EL (cell line): ENCODE data around the gene IL23R.
"Not testable (repeated sequence)": the region's sequence is repeated elsewhere in the genome, so short reads cannot be mapped to it uniquely, and the experiment has no call there.

ENCODE experiments used
- DNase-seq: peaks from one replicate; pipeline ENCODE4 v3.0.0-alpha.2; 2016

Gene IL23R

DNA sequence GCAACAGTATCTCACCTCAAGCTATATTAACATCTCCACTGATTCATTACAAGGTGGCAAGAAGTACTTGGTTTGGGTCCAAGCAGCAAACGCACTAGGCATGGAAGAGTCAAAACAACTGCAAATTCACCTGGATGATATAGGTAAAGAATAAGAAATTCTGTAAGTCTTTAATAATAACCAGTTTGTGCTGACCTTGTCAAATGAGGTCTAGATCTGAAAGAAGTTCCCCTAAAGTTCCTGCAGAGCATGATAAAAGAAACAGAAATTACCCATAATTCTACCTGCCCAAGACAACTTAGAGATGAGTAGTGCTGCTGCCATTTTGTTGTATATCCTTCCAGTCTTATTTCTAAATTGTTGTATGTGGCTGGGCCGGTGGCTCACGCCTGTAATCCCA lies 34.5 kb downstream of the IL23R start:
- no peak for DNase-seq

DNA sequence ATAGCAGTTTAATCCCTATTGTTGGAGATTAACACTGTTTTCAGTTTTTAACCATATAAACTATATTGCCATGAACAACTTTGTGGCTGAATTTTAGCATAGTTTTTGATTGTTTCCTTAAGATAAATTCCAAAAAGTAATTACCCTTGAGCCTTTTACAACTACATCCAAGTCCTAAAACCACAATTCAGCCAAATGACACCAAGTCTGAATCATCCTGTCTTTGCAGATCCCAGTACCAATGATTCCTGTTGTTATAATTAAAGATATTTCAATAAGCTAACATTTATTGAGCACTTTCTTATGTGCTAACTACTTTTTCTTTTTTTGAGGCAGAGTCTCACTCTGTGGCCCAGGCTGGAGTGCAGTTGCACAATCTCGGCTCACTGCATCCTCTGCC lies 35.6 kb downstream of the IL23R start:
- DNase-seq = peak; percentile 26

DNA sequence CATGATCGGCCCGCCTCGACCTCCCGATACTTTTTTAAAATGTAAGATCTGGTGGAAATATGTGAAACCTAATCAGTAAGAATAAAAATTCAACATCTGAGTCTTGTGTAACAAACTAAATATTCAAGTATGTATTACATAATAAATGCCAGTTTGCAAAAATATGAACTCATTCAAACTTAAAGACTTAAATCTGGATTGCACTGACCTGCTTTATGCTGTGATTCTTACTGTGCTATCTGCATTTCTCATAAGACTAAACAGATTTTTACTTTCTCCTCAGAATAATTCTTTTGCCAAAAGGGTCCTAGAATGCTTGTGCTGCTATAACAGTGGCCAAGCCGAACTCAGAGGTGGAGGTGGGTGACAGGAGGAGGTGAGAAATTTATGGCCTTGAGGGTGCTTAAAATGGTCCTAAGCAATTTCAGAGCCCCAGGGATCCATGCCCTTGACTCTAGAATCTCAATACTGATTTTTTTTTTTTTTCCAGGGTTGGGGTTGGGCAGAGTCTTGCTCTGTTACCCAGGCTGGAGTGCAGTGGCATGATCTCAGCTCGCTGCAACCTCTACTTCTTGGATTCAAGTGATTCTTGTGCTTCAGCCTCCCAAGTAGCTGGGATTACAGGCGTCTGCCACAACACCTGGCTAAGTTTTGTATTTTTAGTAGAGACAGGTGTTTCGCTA lies 38.2 kb downstream of the IL23R start:
- no peak for DNase-seq

DNA sequence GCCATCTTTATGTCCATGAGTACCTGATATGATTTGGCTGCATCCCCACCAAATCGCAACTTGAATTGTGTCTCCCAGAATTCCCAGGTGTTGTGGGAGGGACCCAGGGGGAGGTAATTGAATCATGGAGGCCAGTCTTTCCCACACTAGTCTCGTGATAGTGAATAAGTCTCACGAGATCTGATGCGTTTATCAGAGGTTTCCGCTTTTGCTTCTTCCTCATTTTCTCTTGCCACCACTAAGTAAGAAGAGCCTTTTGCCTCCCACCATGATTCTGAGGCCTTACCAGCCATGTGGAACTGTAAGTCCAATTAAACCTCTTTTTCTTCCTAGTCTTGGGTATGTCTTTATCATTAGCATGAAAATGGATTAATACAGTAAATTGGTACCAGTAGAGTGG lies 41.1 kb downstream of the IL23R start:
- not testable (repeated sequence) for DNase-seq

DNA sequence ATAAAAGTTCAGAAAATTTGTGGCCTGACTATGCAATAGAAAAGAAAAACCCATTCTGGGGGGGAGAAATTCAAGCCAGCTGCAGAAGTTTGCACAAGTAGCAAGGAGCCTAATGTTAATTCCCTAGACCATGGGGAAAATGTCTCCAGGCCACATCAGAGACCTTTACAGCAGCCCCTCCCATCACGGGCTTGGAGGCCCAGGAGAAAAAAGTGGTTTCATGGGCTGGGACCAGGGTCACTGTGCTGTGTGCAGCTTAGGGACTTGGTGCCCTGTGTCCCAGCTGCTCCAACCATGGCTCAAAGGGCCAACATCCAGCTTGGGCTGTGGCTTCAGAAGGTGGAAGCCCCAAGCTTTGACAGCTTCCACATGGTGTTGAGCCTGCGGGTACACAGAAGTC lies 42.0 kb downstream of the IL23R start:
- DNase-seq = no peak

DNA sequence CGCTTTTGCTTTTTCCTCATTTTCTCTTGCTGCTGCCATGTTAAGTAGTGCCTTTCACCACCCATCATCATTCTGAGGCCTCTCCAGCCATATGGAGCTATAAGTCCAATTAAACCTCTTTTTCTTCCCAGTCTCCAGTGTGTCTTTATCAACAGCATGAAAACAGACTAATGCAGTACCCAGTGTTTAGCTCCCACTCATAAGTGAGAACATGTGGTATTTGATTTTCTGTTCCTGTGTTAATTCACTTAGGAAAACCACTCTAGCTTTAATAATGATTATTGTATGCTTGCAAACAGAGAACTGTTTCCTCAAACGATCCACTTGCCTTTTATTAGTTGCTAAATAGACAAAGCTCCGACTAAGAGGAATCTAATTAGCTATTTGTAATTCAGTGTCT lies 43.3 kb downstream of the IL23R start:
- no peak for DNase-seq

DNA sequence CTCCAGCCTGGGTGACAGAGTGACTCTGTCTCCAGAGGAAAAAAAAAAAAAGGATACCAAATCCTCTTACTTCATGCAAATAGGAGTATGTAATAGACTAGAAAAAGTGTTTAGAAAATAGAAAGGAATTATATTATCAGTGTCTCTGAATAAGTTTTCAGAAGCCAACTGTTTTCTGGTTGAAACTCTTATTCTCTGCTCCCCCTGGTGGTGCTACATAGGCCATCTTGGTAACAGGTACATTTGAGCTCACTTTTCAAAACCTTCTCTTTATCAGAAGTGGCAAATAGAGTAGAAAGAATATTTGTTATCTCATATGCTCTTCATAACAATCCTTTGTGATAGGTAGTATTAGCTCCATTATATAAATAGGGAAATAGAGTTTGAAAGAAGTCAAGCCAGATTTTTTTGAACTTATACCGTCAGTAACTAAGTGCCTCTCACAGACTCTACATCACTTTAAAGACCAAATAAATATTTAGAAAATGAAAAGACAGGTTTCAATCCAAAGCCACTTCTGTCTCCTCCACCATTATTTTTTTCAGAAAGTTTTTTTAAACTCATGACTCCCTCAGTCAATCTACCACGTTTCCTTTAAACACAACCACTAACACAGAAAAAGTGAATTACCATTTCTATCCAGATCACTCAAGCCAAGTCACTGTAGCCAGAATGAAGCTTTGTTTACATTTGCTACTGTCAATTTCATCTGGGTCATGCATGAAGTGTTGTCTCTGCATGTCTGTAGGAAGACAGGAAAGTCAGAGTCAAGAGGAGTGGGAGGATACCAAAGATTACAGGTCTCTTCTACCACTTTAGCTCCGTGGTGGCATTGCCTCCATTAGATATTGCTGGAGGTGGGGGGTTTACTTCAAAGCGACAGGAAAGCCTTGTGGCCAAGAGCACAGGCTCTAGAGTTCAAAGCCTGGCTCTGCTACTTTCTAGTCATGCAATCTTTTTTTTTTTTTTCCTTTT lies 45.6 kb downstream of the IL23R start:
- peak; percentile 26 for DNase-seq

DNA sequence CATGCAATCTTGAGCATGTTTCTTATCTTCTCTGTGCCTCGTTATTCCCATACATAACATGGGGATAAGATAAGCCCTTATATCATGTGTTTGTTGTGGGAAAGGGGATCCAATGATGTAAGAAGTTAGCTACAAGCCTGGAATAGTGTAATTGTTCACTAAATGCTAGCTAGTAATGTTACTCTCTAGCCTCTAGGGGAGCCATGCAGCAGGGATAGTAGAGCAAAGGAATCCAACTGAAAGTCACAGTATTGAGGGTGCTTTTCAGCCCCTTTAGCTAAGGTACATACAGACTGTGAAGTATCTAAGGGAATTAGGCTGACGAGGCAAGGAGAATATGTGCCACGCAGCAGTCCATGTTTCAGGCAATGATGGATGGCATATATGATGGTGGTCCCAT lies 46.9 kb downstream of the IL23R start:
- peak; percentile 17 for DNase-seq

DNA sequence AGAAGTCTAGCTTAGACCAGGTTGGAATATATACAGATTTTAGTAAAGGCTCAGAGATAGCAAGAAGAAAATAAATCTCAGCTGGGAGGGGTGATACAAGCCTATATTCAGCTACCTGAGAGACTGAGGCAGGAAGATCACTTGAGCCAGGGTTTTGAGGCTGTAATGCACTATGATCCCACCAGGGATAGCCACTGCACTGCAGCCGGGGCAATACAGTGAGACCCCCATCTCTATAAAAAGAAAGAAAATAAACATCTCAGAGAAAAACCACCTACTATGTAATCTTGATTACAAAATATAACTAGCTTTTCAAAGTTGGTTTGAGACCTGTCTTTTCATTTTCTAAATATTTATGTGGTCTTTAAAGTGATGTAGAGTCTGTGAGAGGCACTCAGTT lies 47.7 kb downstream of the IL23R start:
- DNase-seq = no peak

DNA sequence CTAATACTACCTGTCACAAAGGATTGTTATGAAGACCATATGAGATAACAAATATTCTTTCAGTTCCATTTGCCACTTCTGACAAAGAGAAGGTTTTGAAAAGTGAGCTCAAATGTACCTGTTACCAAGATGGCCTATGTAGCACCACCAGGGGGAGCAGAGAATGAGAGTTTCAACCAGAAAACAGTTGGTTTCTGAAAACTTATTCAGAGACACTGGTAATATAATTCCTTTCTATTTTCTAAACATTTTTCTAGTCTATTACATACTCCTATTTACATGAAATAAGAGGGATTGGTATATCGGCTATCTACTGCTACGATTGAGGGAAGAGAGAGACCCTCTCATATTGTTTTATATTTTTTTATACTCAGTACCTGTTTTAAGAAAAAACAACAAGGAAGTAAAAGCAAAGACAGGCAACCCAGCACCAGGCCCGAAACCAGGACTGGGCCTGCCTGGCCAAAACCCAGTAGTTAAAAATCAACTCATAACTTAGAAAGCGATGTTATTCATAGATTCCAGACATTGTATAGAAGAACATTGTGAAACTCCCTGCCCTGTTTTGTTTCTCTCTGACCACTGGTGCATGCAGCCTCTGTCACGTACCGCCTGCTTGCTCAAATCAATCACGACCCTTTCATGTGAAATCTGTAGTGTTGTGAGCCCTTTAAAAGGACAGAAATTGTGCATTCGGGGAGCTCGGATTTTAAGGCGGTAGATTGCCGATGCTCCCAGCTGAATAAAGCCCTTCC lies 48.3 kb downstream of the IL23R start:
- DNase-seq = peak; percentile 26

DNA sequence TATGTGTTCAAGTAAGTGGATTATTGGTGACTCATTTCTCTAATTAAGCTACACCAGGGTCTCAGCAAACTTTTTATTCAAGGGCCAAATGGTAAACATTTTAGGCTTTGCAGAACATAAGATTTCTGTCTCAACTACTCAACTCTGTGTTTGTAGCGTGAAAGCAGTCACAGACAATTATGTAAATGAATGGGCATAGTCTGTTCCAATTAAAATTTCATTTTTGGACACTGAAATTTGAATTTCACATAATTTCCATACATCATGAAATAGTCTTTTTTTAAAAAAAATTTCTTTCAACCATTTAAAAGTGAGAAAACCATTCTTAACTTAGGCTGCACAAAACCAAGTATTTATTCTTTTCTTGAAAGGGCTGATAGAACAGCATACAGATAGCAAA lies 50.1 kb downstream of the IL23R start:
- DNase-seq = no peak

DNA sequence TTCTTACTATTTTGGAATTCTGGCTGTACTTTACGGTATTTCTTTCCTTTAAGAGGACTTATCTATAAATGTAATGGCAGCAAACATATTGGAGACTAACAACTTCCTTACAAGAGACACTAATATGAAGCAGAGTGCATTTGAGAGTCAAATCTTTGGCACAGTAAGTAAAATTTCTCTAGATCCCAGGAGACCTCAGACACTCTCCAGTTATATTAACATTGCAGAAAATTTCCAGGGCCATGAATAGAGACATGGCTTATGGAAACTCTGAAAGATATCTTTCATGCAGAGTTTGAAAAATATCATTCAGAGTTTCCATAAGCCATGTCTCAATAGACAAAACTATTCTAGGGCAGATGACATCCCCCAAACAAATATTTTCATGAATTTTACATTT lies 51.2 kb downstream of the IL23R start:
- DNase-seq = no peak

DNA sequence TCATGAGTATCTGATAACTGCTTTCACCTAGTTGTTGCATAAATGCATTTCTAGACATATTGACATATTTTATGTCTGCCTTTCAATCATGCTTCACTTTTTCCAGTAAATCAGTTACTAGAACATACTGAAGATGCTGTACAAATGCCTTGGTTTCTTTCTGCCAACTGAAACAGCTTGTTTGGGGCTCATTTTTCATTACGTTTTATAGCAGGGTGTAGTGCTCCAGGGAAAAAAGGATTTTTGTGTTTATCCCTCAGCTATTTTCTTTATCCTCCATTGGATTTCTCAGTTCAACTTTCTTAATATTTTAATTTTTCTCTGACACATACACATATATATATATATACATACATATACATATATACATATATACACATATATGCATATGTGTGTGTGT lies 51.7 kb downstream of the IL23R start:
- DNase-seq = no peak

DNA sequence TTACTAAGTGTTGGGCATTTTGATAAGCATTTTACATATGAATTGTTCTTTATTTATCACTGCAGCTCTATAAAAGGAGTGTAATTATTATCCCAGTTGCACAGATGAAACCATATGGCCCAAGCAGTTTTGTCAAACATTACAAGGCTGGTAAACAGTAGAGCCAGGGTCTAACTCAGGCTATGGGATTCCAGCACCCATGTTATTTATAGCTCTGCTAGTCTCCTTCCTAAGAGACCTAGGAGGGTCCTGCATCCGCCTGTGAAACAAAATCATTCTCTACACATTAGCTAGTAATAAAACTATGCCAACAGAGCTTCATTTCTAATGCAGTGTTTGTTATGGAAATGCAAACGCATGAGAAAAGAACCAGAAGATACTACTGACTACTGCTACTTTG lies 58.6 kb downstream of the IL23R start:
- DNase-seq = no peak

DNA sequence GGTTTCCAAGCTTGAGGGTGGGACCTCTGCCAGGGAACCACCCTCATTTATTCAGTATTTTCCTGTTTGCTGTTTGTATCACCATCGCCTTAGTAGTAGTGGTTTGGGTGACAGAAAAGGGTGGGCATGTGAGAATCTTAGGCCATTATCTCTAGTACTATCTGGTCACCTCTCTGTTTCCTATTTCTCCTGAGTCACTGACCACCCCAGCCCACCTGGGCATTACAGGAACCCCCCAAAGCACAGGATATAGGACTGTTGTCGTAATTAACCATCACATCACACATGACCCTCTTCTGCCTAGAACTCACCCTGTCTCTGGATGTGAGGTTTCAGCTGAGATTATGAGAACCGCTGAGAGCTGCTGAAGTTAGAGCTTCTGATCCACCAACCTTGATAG lies 60.4 kb downstream of the IL23R start:
- no peak for DNase-seq

DNA sequence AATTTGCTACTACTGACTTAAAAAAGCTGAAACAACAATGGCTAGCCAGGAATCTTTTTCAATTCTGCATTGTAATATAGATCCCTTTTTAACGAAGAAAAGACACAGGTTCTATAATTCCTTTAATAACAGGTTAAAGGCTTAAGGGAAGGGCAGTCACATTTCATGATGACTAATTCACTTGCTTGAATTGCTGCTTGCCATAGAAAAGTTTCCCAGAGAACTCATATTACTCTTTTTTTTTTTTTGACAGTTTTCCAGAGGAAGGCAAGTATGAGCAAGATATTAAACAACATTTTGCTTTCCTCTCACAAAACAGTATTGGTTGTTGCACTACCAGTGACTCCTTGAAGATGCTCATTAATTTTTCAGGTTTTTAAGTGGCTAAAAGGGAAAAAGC lies 60.9 kb downstream of the IL23R start:
- no peak for DNase-seq

DNA sequence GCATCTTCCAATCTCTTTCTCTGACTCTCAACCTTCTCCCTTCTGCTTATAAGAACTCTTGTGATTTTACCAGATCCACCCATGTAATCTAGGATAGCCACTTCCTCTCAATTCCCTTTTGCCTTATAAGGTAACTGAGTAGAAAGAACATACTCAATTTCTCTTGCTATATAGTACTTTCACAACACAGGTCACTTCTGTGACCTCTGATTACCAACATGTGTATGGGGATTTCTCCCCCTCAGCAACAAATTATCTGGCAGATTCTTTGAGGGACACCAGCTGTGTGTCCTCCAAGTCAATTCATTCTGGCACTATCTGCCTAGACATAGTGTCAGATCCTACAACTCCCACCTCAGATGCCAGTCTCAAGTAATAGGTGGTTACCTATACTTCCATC lies 62.5 kb downstream of the IL23R start:
- DNase-seq = no peak

DNA sequence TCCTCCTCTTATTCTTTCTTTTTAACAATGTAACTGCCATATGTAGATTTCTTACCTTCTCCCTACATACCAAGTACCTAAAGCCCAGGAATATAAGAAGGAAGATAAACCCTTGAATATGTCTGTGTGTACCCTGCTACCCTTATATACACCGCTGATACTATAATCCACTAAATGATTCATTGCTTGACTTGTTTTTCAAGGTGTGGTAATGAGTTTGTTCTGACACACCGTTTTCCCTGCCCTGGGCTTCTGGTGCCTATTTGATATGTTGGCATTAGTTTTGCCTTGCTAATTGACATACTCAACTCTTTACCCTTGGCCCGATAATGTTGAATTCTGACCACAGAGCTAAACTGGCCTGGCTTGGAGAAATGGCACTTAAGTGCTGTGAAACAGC lies 64.3 kb downstream of the IL23R start:
- DNase-seq = no peak

DNA sequence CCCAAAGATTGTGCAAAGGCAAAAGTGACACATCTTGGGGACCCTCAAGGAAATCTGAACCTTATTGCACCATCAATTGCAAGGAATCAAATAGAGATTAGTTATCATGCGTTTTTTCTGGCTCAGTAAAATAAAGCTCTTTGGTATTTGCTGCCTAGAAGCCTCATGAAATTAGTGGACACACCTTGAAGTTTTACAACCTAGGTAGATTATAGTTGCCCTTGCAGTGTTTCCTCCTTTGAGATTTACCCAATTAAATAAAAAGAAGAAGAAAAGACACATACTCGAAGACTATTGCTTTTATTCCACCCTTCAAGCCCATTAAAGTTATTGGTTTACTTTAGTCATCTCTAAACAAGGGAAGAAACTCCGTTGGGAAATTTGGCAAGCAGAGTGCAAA lies 70.0 kb downstream of the IL23R start:
- no peak for DNase-seq

DNA sequence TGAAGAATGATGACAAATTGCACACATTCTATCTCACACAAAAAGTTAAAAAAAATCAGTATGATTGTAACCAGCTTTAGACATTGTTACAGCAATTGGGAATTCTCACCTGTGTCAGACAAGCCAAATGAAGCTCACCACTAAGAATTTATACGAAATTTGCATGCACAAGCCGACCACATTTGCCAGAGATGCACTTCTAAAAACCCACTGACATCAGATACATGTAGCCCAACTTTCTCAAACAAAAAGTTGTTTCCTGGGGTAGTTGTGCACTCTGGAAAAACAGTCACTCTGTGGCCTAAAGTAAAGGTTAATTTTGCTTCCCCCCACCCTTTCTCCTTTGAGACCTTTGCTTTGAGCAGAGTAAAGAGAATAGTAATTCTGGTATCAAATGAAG lies 73.5 kb downstream of the IL23R start:
- no peak for DNase-seq

DNA sequence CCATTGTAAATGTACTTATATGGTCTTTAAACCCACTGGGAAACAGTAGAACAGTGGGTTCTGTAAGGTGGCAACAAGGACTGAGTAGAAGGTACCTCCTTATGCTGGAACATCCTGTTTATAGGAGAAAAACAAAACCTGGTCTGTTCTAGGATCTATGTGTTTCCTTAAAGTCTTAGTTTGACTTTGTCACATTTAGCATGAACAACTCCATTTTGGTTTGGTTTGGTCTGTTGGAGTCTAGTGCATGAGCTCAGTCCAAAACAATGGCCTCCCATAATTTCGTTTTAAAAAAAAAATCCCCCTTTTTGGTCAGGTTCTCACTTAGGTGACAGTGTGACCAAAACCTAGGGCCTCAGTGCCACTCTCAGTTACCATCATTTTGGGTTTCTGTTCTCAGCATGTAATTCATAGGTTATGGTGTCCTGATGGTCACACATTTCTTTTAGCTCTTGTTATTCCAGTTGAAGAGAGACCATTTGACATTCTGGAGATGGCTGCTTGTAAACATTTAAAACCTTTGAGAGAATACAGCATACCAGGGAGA lies 75.0 kb downstream of the IL23R start:
- no peak for DNase-seq

DNA sequence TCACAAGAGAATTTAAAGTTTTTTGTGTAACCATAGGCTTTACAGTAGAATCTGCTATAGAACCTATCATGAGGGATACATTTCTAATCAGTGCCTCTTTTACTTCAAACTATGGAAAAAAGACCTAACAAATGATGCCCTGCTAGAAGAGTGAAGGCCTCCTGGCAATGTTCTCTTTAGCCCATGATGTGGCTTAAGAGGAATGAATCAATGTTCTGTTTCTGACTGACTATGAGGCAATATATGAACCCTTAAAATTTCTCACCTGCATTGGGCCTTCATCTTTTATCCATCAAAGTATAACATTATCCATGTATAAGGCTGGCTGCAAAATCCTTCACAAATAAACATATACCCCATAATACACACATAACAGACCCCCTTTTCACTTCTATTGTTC lies 75.8 kb downstream of the IL23R start:
- DNase-seq = no peak

DNA sequence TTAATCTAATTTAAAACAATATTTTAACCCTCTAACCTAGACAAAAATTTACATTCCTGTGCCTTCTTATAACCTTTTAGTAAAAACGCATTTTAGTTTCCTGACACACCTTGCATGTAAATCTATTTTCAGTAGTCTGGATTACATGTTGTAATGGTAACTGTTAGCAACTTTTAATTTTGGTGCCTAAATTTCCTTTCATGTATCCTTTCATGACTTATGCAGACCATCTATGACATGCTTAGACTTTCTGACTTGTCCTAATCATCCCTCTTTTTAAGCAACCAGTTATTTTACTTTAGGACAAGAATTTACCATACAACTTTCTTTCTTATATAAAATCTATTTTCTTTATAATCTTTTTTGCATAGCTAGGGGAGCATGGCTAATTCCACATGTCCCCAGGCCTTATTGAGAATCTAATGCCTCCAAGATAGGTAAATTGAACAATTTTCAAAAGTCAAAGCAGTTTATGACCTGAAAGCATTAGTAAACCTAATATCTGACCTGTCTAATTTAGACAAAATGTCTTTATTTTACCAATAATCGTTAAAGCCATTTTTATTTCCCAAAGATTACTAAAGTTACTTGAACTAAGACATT lies 83.9 kb downstream of the IL23R start:
- no peak for DNase-seq
